ENCODE results near the gene ETFB.

ETFB gene

DNA sequence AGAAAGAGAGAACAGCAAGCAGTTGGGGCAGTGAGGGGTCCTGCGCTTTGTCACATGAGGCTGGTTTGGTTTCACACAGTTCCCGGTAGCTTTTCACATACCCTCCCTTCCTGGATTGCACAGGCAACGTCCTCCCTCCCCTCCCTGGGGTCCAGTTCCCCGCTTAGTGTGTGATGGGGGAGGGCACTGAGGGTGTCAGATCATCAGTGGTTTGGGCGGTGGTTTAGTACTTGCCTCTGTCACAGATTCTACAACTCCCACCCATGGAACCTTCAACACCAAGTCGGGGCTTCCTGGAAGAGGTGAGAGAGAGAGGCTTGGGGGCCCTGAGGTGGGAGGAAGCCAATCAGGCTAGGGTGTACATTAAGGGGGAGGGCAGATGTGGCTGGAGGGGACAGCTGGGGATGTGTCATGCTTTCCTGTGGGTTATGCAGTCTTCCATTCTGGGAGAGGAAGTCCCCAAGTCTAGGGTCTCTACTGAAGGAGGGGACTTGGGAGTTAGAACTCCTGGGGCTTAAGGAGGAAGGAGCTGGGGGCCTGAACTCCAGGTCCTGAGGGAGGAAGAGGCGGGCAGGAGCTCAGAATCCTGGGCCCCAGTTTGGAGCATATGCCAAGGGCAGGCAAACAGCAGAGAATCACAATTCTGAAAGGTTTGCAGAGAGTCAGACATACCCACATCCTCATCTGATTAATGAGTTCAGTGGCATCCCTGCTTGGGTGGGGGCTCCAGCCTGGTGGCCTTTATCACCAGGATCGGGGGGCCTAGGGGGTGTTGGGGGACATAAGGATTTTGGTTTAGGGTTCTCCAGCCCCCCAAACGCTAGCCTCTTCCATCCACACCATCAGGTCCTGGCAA lies 6.7 kb upstream of the ETFB start, which contains the start of gene NKG7:
TSS of gene NKG7 (minus strand) at position 6 of the 856 bp plus-strand sequence. CDS start 119 bp downstream, outside the sequence.
- peak; percentile 82 for DNase-seq

DNA sequence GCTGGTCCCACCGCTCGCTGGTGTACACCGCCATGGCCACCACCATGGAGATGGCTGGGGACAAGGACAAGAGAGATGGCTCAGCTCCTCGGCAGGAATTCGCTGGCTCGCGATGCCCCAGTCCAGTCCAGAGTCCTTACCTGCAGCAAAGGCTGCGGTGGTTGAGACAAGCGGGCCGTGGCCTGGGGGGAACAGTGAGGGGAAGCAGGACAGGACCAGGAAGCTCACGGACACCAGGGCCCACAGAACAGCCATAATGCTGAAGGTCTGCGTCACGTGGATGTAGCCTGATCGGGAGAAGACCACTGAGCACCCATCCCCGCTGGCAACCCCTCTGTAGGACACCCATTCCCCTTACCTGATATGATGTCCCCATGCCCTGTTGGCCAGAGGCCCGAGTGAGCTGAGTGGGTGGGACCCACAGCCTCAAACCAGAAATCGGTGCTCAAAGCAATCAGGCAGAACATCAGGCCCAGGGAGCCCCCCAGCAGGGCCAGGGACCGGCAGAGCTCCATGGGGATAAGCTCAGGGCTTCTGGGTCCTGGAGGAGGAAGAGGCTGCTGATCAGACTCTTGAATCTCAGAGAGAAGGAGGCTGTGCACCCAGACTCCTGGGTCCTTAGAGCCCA lies 5.9 kb upstream of the ETFB start:
- no peak for DNase-seq

DNA sequence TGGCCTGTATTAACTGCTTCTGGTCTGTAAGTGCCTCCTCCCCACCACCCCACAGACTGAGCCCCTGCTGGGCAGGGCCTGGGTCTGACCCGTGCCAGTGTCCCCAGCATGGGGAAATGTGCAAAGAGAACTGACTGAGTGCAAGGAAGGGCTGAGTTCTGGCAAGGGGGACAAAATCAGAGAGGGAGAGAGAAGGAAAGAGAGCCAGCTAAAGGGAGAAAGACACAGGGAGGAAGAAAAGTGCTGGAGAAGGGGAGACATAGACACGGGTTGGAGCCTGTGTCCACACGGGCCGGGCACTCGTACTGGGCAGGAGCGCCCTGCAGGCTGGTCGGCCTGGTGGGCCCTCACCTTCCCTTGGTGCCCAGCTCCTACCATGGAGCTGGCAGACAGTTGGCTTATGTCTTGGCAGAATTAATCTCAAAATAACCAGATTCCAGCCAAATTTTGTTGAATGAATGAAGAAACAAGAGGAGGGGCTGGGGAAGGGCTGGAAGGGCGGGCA lies 5.0 kb upstream of the ETFB start:
- DNase-seq: no peak

DNA sequence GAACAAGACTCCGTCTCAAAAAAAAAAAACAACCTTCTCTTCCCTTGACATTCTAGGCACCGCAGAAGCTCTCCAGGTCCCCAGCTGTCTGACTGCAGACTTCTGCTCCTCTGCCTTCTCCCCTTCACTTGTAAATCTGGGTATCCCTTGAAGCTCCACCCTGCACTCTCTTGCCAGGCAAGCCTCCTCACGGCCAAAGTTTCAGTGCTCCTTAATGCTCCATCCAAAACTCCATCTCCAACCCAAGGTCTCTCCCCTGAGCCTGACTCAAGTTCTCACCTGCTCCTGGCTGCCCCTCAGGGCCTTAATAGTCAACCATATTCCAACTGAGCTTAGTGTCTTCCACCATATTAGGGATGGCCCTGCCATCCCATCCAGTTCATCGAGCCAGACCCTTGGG lies 4.0 kb upstream of the ETFB start:
- DNase-seq: no peak

DNA sequence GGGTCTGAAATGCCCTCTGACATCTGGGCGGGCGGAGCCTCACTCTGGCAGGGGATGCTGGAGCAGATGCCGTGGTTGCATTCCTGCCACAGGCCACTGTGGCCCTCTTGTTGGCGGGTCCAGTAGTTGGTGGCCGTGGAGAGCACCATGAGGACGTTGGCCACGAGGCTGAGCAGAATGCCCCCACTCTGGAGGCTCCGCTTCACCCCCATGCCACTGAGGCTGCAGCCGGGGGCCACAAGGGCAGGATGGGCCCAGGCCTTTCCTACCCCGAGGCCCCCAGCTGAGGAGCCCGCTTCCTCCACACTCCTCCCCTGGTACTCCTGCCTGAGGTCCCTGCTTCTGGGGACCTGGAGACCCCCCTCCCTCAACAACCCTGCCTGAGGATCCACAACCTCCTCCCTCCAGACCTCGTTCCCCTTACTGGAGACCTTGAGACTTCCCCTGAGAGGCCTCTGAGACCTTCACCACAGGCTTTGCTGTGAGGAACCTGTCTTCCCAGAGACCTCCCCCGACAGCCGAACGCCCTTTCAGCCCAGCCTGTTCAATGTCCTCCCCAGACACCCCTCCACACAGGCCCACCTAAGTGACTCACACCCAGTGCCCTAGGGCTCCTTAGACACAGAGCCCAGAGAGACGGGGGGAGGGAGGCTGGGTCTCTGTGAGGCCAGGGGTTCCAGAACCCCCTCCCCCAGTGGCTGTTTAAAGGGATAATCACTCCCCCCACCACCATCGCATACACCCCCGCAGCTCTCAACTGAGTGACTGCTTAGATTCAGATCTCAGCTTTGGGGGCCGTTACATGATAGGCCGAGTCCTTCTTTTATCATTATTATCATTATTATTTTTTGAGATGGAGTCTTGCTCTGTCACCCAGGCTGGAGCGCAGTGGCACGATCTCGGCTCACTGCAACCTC lies 2.4 kb upstream of the ETFB start, which contains the start of gene CLDND2:
TSS of gene CLDND2 (minus strand) at position 638 of the 917 bp plus-strand sequence. CDS start at position 212, 426 bp downstream.
- peak; percentile 44 for DNase-seq

DNA sequence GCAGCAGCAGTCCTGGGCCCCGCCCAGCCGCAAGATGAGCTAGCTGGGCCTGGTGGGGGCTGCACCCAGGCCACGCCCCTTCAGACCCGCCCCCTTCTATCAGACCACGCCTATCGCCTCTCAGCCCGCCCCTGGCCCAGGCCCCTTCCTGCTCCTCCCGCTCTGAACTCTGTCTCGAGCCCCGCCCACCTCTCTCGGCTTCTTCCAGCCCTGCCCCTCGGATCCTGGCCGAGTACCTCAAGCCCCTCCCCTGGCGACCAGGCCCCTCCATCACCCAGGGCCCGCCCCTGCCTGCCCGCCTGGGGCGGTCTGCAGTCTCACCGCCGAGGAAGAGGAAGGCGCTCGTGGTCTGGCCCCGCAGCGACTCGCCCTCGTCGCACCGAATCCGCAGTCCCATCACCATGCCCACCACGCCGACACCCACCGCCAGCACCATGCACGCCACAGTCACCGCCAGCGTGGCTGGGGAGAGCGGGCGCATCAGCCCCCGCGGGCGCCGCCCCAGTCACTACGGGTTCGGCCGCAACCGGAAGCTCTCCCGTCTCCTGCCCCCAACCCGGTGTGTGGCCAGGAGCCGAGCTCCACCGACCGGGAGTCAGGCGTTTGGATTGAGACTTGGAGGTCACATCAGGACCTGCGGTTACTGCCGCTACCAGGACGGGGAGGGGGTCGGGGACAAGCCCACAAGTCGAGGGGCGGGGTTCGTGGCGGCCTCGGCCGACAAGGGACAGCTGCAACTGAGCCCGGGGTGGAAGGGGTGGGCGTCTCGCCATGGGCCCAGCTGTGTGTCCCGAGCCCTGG lies 1.6 kb upstream of the ETFB start:
- DNase-seq: peak; percentile 95

DNA sequence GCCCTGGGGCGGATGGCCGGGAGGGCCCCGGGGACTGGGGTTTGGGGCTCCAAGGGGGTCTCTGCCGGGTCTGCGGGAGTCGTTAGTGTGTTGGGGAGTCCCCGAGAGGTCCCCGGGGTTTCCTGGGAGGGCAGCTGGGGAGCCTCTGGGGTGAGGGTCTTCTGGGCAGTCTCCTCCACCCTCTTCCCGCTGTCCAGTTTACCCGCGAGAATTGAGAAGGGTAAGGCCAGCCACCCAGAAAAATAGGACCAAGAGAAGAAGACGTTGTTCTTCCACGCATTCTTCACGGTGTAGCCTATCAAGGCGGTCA lies 1.0 kb upstream of the ETFB start:
- DNase-seq: no peak

DNA sequence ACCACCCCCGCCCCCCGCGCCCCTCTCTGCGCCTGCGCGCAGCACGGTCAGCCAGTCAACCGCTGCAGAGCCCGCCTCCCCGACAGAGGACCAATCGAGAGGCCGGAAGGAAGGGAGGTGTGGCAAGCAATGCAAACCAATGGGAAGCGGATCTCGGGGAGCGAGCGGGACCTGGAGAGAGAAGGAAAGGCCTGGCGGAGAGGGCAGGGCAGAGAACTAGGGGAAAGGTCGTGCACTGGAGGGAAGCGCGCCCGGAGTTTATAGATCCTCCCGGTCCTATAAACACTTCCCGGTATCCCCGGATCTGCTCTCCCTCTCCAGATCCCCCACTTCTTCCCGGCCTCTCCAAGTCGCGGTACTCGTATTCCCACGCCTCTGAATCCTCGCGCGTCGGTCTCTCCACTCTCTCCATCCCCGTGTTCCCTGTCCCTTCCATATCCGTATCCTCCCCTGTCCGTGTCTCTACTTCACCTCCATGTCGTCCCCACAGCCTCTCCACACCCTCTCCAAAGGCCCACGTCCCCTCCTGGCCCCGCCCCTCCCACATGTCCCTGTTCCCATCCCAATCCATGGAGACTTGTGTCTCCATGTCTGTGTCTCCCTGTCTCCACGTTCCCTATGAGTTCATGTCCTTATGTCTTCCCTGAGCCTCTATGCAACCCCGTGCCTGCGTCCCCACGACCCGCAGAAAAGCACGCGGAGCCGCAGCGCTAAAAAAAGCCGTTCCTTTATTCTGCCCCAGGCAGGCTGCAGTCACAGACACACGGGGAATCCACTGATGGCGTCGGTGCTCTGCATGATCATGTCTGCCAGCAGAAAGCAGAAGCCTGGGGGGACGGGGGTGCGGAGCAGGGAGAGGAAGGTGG lies 434 bp upstream of the ETFB start:
- peak; percentile 90 for DNase-seq

DNA sequence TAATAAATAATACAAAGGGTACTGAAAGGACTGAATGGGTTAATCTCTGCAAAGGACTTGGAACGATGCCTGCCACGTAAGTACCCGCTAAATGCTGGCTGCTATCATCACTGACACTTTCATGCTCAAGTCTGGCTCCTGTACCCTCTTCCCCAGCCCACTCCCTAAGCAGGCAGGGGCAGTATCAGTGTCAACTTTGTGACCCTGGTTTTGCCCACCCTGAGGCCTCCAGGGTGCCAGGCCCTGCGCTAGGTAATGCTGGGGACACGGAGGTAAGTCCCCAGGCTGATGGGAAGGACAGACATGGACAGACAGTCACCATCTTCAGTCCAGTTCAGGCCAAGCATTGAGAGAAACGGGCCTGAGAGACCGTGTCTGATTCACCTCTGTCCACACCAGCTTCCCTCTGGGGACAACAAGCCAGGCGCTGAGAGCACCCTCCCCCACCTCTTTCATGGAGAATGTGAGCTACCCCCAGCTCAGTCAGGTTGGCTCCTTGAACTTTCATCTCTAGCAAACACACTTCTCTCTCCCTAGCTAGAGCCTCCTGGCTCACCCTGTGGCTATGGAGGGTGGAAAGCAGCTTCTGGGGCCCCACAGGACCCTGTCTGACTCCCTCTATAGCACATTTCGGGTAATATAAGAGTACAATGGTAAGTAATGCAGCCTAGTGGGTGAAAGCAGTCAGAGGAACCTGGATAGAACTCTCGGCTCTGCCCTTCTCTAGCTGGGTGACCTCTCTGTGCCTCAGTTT lies 800 bp downstream of the ETFB start:
- no peak for DNase-seq

DNA sequence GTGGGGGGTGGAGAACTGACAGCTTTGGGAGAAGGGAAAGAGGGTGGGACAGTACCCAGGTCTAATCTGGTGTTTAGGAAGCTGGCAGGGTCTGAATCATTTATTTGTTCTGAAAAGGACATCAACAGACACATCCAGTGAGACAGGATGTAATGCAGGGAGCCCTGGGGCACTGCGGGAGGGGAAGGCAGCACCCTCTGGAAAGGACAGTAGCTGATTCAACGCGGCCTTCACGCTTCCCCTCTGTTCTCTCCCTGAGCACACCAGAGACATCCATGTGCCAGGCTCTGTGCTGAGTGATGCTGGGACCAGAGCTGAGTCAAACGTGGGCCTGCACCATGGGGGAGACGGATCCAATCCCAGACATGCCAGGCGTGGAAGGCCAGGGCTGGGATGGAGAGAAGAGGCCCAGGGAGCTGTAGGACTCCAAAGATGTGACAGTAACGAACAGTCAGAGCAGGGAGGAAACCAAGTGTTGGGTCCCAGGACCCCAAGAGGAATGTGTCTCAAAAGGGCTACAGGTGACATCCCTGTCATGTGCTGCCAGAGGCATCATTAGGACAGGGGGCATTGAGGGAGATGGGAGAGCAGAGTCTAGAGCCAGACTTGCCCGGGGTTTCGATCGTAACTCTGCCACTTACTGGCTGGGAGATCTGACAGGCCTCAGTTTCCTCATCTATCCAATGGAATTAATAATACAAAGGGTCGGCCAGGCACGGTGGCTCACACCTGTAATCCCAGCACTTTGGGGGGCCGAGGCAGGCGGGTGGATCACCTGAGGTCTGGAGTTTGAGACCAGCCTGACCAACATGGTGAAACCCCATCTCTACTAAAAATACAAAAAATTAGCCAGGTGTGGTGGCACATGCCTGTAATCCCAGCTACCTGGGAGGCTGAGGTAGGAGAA lies 1.7 kb downstream of the ETFB start:
- no peak for DNase-seq

DNA sequence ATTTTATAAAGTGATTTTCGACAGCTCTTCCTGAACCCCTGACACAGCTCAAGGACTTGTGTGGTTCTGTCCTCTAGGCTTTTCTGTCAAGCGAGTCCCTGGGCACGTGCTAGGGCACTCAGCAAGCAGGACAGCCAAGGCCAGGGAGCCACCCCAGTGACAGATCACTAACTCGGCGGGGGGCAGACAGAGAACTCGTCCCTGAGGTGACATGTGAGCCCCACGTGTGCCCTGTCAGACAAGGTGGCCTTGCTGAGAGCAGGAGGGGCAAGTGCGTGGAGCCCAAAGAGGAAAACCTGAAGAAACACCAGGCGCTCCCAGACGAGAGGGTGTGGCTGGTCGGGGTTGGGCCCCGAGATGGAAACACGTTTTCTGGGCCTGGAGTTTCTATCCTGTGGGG lies 4.9 kb downstream of the ETFB start:
- no peak for DNase-seq

DNA sequence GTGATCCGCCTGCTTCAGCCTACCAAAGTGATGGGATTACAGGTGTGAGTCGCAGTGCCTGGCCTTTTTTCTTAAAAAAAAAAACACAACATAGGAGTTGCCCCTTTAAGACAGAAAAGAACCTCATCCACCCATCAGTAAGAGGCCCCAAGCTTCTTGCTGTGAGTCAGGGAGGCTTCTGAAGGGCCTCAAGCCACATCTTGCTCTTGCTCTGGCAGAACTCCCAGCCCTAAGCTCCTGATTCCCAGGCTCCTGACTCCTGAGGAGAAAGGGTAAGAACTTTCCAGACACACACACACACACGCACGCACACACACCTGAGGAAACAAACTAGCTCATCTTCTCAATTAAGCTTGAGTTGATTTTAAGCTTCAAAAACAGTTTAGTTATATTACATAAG lies 6.9 kb downstream of the ETFB start:
- no peak for DNase-seq

DNA sequence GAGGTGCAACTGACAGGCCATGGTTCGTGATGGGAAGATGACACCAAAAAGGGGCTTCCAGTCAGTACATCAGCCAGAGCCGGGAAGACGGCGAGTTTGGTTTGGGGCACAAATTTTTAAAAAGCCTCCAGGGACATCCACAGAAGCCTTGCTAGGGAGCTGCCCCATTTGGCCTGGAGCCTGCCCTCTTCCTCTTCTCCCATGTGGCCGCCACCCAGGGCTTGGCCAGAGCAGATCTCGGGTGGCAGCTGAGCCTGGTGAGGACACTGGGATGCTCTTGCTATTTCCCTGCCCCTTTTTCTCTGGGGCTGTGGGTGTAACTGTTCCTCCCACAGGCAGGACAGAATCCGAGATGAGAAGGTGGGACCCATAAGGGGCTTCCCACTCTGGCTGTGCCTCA lies 8.2 kb downstream of the ETFB start:
- DNase-seq: no peak

DNA sequence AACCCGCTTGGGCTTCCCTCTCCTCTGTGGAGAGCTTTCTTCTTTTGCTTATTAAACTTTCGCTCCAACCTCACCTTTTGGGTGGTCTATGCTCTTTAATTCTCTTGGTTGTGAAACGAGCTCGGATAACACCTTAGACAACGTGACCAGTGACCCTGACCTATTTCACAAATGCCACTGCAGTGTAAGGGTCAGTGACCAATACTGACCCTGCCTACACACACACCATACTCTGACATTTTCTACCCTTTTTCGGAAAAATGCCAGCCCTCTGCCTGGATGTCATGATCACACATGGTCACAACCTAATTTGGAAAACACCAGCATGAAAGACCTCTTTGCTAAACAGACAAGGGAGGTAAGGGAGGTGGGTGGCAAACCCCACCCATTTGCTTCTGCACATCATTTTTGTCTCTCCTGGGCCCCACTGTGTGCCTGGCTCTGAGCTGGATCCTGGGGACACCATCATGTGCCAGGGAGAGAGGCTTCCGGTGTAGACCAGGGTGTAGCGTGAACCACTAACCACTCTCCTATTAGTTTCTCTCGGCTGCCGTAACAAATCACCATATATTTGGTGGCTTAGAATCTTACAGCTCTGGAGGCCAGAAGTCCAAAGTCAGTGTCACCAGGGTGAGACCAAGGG lies 9.9 kb downstream of the ETFB start:
- DNase-seq: no peak

DNA sequence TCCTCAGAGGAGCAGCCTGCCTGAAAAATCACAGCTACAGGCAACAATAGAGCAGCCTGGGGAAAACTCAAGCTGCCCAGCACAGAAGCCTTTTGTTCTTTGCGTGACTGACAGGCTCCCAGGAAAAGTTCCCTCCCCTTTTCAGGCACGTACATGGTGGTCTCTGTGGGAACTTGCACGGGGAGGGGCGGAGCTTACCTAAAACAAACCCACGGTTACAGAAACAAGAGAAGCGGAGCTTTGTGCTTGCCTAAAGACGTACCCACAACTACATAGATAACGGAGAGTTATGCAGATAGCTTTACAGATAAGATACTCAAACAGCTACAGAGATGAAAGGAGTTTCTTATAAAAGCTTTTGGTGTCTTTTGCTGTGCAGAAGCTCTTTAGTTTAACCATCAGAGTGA lies 11.4 kb downstream of the ETFB start:
- no peak for DNase-seq

DNA sequence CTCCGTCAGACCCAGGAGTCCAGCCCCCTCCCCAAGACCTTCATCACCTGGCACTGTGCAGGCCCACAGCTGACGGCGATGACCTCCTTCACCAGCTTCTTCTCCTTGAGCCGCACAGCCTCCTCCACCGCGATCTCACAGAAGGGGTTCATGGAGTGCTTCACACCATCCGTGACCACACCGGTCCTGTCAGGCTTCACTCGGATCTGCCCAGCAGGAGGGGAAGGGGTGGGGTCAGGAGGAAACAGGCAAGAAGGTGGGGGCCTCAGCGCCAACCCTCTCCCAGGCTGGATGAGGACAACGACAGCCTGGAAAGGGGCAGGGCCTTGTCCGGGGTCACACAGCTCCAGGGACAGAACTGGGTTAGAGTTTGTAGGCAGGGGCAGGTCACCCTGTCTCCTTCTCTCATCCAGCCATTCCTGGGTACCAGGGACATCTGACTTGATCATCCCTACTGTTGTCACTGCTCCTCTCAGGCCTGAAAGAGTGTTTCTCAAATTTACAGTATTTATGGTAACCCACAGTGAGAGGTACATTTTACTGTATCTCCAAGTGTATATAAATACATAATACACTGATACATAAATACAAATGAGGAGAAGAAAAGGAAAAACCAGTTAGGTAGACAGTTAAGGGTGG lies 12.0 kb downstream of the ETFB start:
- no peak for DNase-seq

DNA sequence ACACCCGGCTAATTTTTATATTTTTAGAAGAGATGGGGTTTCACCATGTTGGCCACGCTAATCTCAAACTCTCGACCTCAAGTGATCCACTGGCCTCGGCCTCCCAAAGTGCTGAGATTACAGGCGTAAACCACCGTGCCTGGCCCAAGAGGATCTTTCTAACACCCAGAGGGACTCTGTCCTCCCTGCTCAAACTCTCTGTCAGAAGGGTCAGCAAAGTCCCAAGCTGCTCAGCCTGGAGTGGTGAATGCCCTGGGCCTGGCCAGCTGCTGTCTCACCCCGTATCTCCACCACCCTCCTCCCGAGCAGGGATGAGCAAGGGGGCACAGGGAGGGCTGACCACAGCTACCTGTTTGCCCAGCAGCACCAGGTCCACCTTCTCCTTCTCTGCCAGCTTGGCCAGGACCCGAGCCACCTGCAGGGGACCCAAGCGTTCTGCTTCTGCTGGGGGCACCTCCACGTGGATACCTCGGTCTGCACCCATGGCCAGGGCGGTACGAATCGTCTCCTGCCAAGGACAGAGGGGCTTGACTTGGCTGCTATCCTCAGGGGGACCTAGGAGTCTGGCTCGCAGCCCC lies 13.3 kb downstream of the ETFB start:
- no peak for DNase-seq

All from activated gamma-delta T cell treated with Interleukin-2 at 50 U/mL for 16 hours (primary cell).